IMR-90 (cell line): ENCODE measurements around the gene RAD51B.

Experiments used
- MAZ ChIP-seq: IDR thresholded peaks from 2 replicates; pipeline ENCODE4 v1.6.1; 2012; ENCODE audit warnings: low read depth, mild to moderate bottlenecking, low read length, improper control_type of control experiment, moderate library complexity, borderline replicate concordance
- RFX5 ChIP-seq: IDR thresholded peaks from 2 replicates; pipeline ENCODE4 v1.8.0; 2012; ENCODE audit warnings: low read depth, mild to moderate bottlenecking, low read length, moderate library complexity
- USF2 ChIP-seq: fragments of 150-350 bp; IDR thresholded peaks from 2 replicates; pipeline ENCODE4 v1.6.1; 2017; ENCODE audit warnings: mild to moderate bottlenecking, antibody characterized with exemption, low read length, low read depth
- TF ChIP-seq, protein P1 (sequence below): conservative IDR thresholded peaks from 2 replicates; pipeline ENCODE4 v1.5.1; 2012; ENCODE audit warnings: mild to moderate bottlenecking, low read depth, low read length, improper control_type of control experiment

DNA sequence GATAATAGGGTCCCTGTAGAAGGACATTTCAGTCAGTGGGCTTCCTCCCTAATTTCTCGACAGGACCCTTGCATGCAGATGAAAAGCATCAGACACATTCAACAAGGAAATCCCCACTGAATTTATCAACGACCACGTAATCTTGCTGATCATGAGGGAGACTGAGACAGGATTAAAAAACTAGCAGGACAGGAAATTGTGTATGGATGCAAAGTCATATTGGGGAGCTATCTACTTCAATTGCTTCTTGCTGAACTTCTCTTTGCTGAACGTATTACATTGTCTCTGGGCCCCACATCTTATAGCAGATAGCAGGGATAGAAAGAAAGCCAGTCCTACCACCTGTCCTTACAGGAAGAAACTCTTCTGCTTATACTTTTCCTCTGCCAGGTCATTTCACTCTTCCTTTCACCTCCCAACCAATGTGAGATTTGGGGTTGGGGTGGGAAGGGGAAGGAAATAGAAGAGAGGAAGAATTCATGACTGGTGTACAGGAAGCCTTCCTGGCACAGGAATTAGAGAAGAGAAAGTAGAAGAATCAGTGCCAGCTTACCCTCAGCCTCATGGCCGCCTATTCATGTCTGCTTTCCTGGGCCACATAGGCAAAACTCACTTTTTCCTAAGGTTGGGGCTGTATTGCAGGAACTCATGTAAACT lies 640.0 kb downstream of the RAD51B start:
- TF ChIP-seq MAZ (no peak), USF2 (no peak), RFX5 (no peak)
- TF ChIP-seq, protein P1, sequence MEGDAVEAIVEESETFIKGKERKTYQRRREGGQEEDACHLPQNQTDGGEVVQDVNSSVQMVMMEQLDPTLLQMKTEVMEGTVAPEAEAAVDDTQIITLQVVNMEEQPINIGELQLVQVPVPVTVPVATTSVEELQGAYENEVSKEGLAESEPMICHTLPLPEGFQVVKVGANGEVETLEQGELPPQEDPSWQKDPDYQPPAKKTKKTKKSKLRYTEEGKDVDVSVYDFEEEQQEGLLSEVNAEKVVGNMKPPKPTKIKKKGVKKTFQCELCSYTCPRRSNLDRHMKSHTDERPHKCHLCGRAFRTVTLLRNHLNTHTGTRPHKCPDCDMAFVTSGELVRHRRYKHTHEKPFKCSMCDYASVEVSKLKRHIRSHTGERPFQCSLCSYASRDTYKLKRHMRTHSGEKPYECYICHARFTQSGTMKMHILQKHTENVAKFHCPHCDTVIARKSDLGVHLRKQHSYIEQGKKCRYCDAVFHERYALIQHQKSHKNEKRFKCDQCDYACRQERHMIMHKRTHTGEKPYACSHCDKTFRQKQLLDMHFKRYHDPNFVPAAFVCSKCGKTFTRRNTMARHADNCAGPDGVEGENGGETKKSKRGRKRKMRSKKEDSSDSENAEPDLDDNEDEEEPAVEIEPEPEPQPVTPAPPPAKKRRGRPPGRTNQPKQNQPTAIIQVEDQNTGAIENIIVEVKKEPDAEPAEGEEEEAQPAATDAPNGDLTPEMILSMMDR = no peak
